ENCODE measurements around the gene ZNF385B.

DNA sequence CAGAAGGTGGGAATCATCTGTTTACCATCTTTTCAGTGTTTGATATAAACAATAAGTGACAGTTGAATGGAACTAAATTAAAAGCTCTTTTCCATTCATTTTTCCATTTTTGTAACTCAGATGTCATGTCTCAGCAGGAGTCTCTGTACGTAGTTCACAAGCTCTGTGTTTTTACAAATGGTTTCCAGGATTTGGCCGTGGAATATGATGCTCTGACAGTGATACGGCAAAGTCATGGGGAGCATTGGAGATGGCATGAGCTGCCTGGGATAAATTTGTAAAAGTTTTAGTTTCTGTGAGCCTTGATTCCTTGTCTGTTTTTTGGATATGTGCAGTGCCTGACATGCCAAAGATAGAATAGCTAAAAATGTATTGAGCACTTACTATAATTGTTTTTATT lies 428.7 kb downstream of the ZNF385B start:
- TF ChIP-seq, protein P1, sequence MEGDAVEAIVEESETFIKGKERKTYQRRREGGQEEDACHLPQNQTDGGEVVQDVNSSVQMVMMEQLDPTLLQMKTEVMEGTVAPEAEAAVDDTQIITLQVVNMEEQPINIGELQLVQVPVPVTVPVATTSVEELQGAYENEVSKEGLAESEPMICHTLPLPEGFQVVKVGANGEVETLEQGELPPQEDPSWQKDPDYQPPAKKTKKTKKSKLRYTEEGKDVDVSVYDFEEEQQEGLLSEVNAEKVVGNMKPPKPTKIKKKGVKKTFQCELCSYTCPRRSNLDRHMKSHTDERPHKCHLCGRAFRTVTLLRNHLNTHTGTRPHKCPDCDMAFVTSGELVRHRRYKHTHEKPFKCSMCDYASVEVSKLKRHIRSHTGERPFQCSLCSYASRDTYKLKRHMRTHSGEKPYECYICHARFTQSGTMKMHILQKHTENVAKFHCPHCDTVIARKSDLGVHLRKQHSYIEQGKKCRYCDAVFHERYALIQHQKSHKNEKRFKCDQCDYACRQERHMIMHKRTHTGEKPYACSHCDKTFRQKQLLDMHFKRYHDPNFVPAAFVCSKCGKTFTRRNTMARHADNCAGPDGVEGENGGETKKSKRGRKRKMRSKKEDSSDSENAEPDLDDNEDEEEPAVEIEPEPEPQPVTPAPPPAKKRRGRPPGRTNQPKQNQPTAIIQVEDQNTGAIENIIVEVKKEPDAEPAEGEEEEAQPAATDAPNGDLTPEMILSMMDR (IDR thresholded peaks at IDR 0.05): no peak
- TF ChIP-seq POLR2A (IDR thresholded peaks at IDR 0.05): no peak

All from adrenal gland (tissue), 5 donors.